OCI-LY1 (cell line): ENCODE results near the gene SFTPA2.
"Not testable (repeated sequence)": the region's sequence is repeated elsewhere in the genome, so short reads cannot be mapped to it uniquely, and the experiment has no call there.

Experiments
- H2AFZ ChIP-seq: fragments of 200-600 bp; sonication (generic), shearing (Covaris generic); 2 replicates; pipeline ENCODE4 v1.6.0; 2014; ENCODE audit warnings: antibody characterized with exemption, mild to moderate bottlenecking, low read length
- H3F3A ChIP-seq: fragments of 200-600 bp; sonication (generic), shearing (Covaris generic); 2 replicates; pipeline ENCODE4 v1.6.0; 2014; ENCODE audit warnings: mild to moderate bottlenecking, antibody characterized with exemption, low read length, moderate library complexity; ENCODE audit not compliant: insufficient read depth
- H3K27ac ChIP-seq: fragments of 200-600 bp; sonication (generic); 2 replicates; pipeline ENCODE4 v1.5.1; 2014; ENCODE audit warnings: low read length, mixed run types, mild to moderate bottlenecking, low read depth; ENCODE audit not compliant: poor library complexity, severe bottlenecking
- H3K27me3 ChIP-seq: fragments of 200-600 bp; sonication (generic); 2 replicates; pipeline ENCODE4 v1.6.0; 2014; ENCODE audit warnings: antibody characterized with exemption, mild to moderate bottlenecking, low read length, moderate library complexity; ENCODE audit not compliant: insufficient read depth
- H3K36me3 ChIP-seq: fragments of 200-600 bp; sonication (generic); 2 replicates; pipeline ENCODE4 v1.6.1; 2014; ENCODE audit warnings: mild to moderate bottlenecking, antibody characterized with exemption, low read length, moderate library complexity, mixed read lengths; ENCODE audit not compliant: insufficient read depth
- H3K4me1 ChIP-seq: fragments of 200-600 bp; sonication (generic); 2 replicates; pipeline ENCODE4 v1.5.1; 2014; ENCODE audit warnings: mild to moderate bottlenecking, low read length, moderate library complexity; ENCODE audit not compliant: insufficient read depth, severe bottlenecking
- H3K4me2 ChIP-seq: fragments of 200-600 bp; sonication (generic), shearing (Covaris generic); 2 replicates; pipeline ENCODE4 v1.6.1; 2014; ENCODE audit warnings: low read length
- H3K4me3 ChIP-seq: fragments of 200-600 bp; sonication (generic); 2 replicates; pipeline ENCODE4 v1.5.1; 2014; ENCODE audit warnings: low read length, low read depth, mild to moderate bottlenecking, mixed read lengths; ENCODE audit not compliant: poor library complexity, severe bottlenecking
- H3K79me2 ChIP-seq: fragments of 200-600 bp; shearing (Covaris generic); 2 replicates; pipeline ENCODE4 v1.6.1; 2016; ENCODE audit warnings: mixed run types, low read length, mixed read lengths; ENCODE audit not compliant: insufficient read depth
- H3K9ac ChIP-seq: fragments of 200-600 bp; sonication (generic), shearing (Covaris generic); 2 replicates; pipeline ENCODE4 v1.6.1; 2014; ENCODE audit warnings: mild to moderate bottlenecking, low read length, mixed read lengths
- H3K9me2 ChIP-seq: fragments of 200-600 bp; sonication (generic), shearing (Covaris generic); 2 replicates; pipeline ENCODE4 v1.6.1; 2014; ENCODE audit warnings: low read depth, mild to moderate bottlenecking, low read length, mixed read lengths
- H3K9me3 ChIP-seq: fragments of 200-600 bp; shearing (Covaris generic); 2 replicates; pipeline ENCODE4 v1.6.1; 2014; ENCODE audit warnings: low read length, mixed read lengths
- H4K20me1 ChIP-seq: fragments of 200-600 bp; sonication (generic), shearing (Covaris generic); 2 replicates; pipeline ENCODE4 v1.6.0; 2016; ENCODE audit warnings: mild to moderate bottlenecking, low read length; ENCODE audit not compliant: insufficient read depth
- CTCF ChIP-seq: fragments of 200-600 bp; sonication (generic), shearing (Covaris generic); IDR thresholded peaks from 2 replicates; pipeline ENCODE4 v1.5.1; 2017; ENCODE audit warnings: mild to moderate bottlenecking, antibody characterized with exemption, low read length, moderate library complexity, mixed read lengths
- EZH2 ChIP-seq: fragments of 200-600 bp; sonication (generic), shearing (Covaris generic); IDR thresholded peaks from 2 replicates; pipeline ENCODE4 v1.8.0; 2017; ENCODE audit warnings: borderline replicate concordance, mixed run types, mild to moderate bottlenecking, antibody characterized with exemption, low read length, moderate library complexity, mixed read lengths

Gene SFTPA2

GRCh38 chr10:79547973-79548372 lies 12.2 kb downstream of the SFTPA2 start:
- H3F3A ChIP-seq: no peaks in the 10 kb centered on the region
- no peak overlapping the region for H3K4me3 ChIP-seq
- no peaks in the 10 kb centered on the region for H3K9me3 ChIP-seq
- no peak overlapping the region for H2AFZ ChIP-seq
- no peaks in the 10 kb centered on the region for H3K79me2 ChIP-seq
- H3K27me3 ChIP-seq: no peaks in the 10 kb centered on the region
- H3K9ac ChIP-seq: no peak overlapping the region
- no peaks in the 10 kb centered on the region for H4K20me1 ChIP-seq
- no peak overlapping the region for H3K4me2 ChIP-seq
- no peaks in the 10 kb centered on the region for H3K9me2 ChIP-seq
- H3K4me1 ChIP-seq: no peaks in the 10 kb centered on the region
- no peaks in the 10 kb centered on the region for H3K36me3 ChIP-seq
- no peak overlapping the region for H3K27ac ChIP-seq
- TF ChIP-seq EZH2 (no peak), CTCF (no peak)

GRCh38 chr10:79547128-79547527 lies 13.1 kb downstream of the SFTPA2 start:
- H3K4me2 ChIP-seq, H2AFZ ChIP-seq, H3F3A ChIP-seq: not testable (repeated sequence)

GRCh38 chr10:79544926-79545659 lies 15.1 kb downstream of the SFTPA2 start:
- H3F3A ChIP-seq, H3K79me2 ChIP-seq, H3K9me2 ChIP-seq, H3K4me1 ChIP-seq, H3K9ac ChIP-seq, H4K20me1 ChIP-seq, H3K4me3 ChIP-seq, H3K9me3 ChIP-seq, H3K27ac ChIP-seq, H3K36me3 ChIP-seq, H2AFZ ChIP-seq, H3K4me2 ChIP-seq, H3K27me3 ChIP-seq: not testable (repeated sequence)

More at GRCh38 chr10:79547128-79547527, 13.1 kb downstream of the SFTPA2 start:
- H4K20me1 ChIP-seq, H3K27me3 ChIP-seq, H3K36me3 ChIP-seq, H3K9me3 ChIP-seq, H3K79me2 ChIP-seq, H3K27ac ChIP-seq, H3K9me2 ChIP-seq, H3K9ac ChIP-seq, H3K4me1 ChIP-seq, H3K4me3 ChIP-seq: not testable (repeated sequence)

- H3K79me2 ChIP-seq, H2AFZ ChIP-seq, H3K4me2 ChIP-seq, H3K4me3 ChIP-seq, H3K9ac ChIP-seq, H3K36me3 ChIP-seq, H3K27ac ChIP-seq, H3K4me1 ChIP-seq, H4K20me1 ChIP-seq, H3K9me3 ChIP-seq, H3F3A ChIP-seq, H3K27me3 ChIP-seq, H3K9me2 ChIP-seq: not testable (repeated sequence)
Observed at GRCh38 chr10:79544408-79544807, 15.8 kb downstream of the SFTPA2 start.
